B cell (primary cell): ENCODE measurements around the gene PPP1R12B. TPM values are rescaled to one million over a fixed set of nuclear protein-coding genes. Genes with fewer than 3 reads are reported as not detected.

Experiments
- ATAC-seq: fragments of 200-7000 bp; cut with Tn5 transposase; one replicate; pipeline ENCODE4 v1.10.0; 2021; ENCODE audit warnings: low read depth, mild to moderate bottlenecking, moderate number of reproducible peaks, moderate library complexity
- CTCF ChIA-PET: fragments of 350-600 bp; sonication (Branson Sonifier 250); formaldehyde crosslinking; loops from one replicate; lab custom pipeline; 2021; ENCODE audit warnings: antibody characterized with exemption, inconsistent platforms; lab: Charles Lee
- POLR2A ChIA-PET: fragments of 350-600 bp; sonication (Branson Sonifier 250); formaldehyde crosslinking; loops from one replicate; lab custom pipeline; 2021; ENCODE audit warnings: antibody characterized with exemption; lab: Charles Lee
- DNase-seq: peaks from one replicate; pipeline ENCODE4 v3.0.0; 2013
- H2AFZ ChIP-seq: 2 replicates; pipeline ENCODE4 v1.6.1; 2012; ENCODE audit warnings: mild to moderate bottlenecking, low read depth, low read length; ENCODE audit not compliant: insufficient read depth, poor library complexity, severe bottlenecking
- H3K27ac ChIP-seq, 2 donors: 1 replicate in 1 of 2; 2 replicates in 1 of 2; pipeline ENCODE4 v1.5.1; 2012 to 2013; ENCODE audit warnings: low read length in 2 of 2, mild to moderate bottlenecking in 2 of 2, moderate library complexity in 1 of 2
- H3K27me3 ChIP-seq, 4 experiments: fragments of 200-600 bp in 1 of 4; sonication (generic) in 1 of 4; replicated peaks in 1 of 4; 1 replicate in 2 of 4; 2 replicates in 2 of 4; pipeline versions ENCODE4 v1.6.1 to v1.7.0; 2013 to 2016; ENCODE audit warnings: low read length in 3 of 4, mild to moderate bottlenecking in 2 of 4, mixed read lengths in 1 of 4, moderate library complexity in 1 of 4; ENCODE audit not compliant: insufficient read depth in 4 of 4, control insufficient read depth in 3 of 4; ENCODE audit errors: control extremely low read depth in 1 of 4
- H3K36me3 ChIP-seq, 2 experiments: replicated peaks in 1 of 2; 1 replicate in 1 of 2; 2 replicates in 1 of 2; pipeline versions ENCODE4 v1.6.1 to v1.7.1; 2013; ENCODE audit warnings: low read length in 1 of 2; ENCODE audit not compliant: insufficient read depth in 2 of 2, control insufficient read depth in 1 of 2; ENCODE audit errors: control extremely low read depth in 1 of 2, extremely low read depth in 1 of 2
- H3K4me1 ChIP-seq, 2 donors: fragments of 200-600 bp in 1 of 2; sonication (generic) in 1 of 2; 1 replicate in 1 of 2; 2 replicates in 1 of 2; pipeline versions ENCODE4 v1.5.1 to v1.6.1; 2013 to 2017; ENCODE audit warnings: low read length in 2 of 2; ENCODE audit not compliant: control insufficient read depth in 2 of 2, insufficient read depth in 2 of 2
- H3K4me2 ChIP-seq: replicated peaks from 2 replicates; pipeline ENCODE3; 2012; ENCODE audit warnings: mild to moderate bottlenecking, low read depth, low read length; ENCODE audit not compliant: poor library complexity, severe bottlenecking
- H3K4me3 ChIP-seq, 5 experiments: fragments of 200-600 bp in 1 of 5; sonication (generic) in 1 of 5; 1 replicate in 3 of 5; 2 replicates in 2 of 5; pipeline versions ENCODE4 v1.5.1 to v1.7.0; 2011 to 2016; ENCODE audit warnings: low read length in 4 of 5, mild to moderate bottlenecking in 4 of 5, low read depth in 2 of 5, control low read depth in 1 of 5, moderate library complexity in 1 of 5; ENCODE audit not compliant: insufficient read depth in 1 of 5; ENCODE audit errors: control extremely low read depth in 1 of 5, extremely low read depth in 1 of 5
- H3K79me2 ChIP-seq: fragments of 200-600 bp; sonication (generic); one replicate; pipeline ENCODE4 v1.6.0; 2016; ENCODE audit warnings: low read length; ENCODE audit not compliant: control insufficient read depth, insufficient read depth
- H3K9ac ChIP-seq: fragments of 200-600 bp; sonication (generic); 2 replicates; pipeline ENCODE4 v1.6.1; 2017; ENCODE audit warnings: mild to moderate bottlenecking, low read length, moderate library complexity
- H3K9me3 ChIP-seq, 3 donors: one replicate each; pipeline versions ENCODE4 v1.6.1 to v1.7.1; 2013; ENCODE audit warnings: low read length in 2 of 3; ENCODE audit not compliant: control insufficient read depth in 2 of 3, insufficient read depth in 1 of 3; ENCODE audit errors: control extremely low read depth in 1 of 3
- H4K20me1 ChIP-seq: 2 replicates; pipeline ENCODE4 v1.6.0; 2012; ENCODE audit warnings: mild to moderate bottlenecking, low read length; ENCODE audit not compliant: insufficient read depth, control insufficient read depth, poor library complexity, severe bottlenecking
- H3K27ac Mint-ChIP-seq: one replicate; pipeline ENCODE4 v1.8.0; 2021; ENCODE audit warnings: mixed read lengths
- H3K27me3 Mint-ChIP-seq: one replicate; pipeline ENCODE4 v1.8.0; 2021; ENCODE audit warnings: mixed read lengths
- H3K4me1 Mint-ChIP-seq: one replicate; pipeline ENCODE4 v1.8.0; 2021; ENCODE audit warnings: mixed read lengths
- H3K4me3 Mint-ChIP-seq: one replicate; pipeline ENCODE4 v1.8.0; 2021; ENCODE audit warnings: mixed read lengths
- H3K9me3 Mint-ChIP-seq: one replicate; pipeline ENCODE4 v1.8.0; 2022; ENCODE audit warnings: mixed read lengths; ENCODE audit not compliant: insufficient read depth
- EZH2 ChIP-seq: IDR thresholded peaks from 2 replicates; pipeline ENCODE4 v1.6.1; 2012; ENCODE audit warnings: borderline replicate concordance, low read depth, mild to moderate bottlenecking, moderate library complexity, low read length; ENCODE audit not compliant: insufficient read depth, poor library complexity, severe bottlenecking
- WGBS: methylation state at CpG from one replicate; pipeline ENCODE4 v1.1.5; 2013; ENCODE audit warnings: missing lambda C conversion rate; ENCODE audit not compliant: insufficient coverage; 5-methylcytosine and 5-hydroxymethylcytosine counted together
- intact Hi-C: fragments of 100-400 bp; cut with micrococcal nuclease; formaldehyde crosslinking; loops from one replicate; pipeline ENCODE4 v1.10.0; 2022
- polyA plus RNA-seq: library from polyadenylated mRNA; depleted of rRNA; stranded (reverse); fragments of >200 nt; gene quantifications from 2 replicates; pipeline ENCODE4 v1.2.3, GENCODE V29; 2012
- total RNA-seq, 2 donors: library from RNA; stranded (reverse); fragments of 120-200 nt in 1 of 2; gene quantifications; 1 replicate in 1 of 2; 2 replicates in 1 of 2; pipeline versions ENCODE4 v1.2.3 to v1.2.4, GENCODE V29; 2013 to 2022
- TF ChIP-seq, protein P1 (sequence below): fragments of 200-600 bp; IDR thresholded peaks from one replicate; pipeline ENCODE4 v1.8.0; 2022; ENCODE audit warnings: antibody characterized with exemption, mild to moderate bottlenecking

The PPP1R12B gene
- total and polyA plus RNA-seq, 2 donors (not counting 1 experiment from before 2014, with no cell fraction given), result 7.1 to 49.6 TPM

GRCh38 chr1:202562444-202563060 is 214.1 kb downstream of the PPP1R12B start:
- H3K9me3 Mint-ChIP-seq, result no peaks in the 10 kb centered on the region
- DNase-seq (no peak), ATAC-seq (no peak)
- WGBS, result 100% methylated on average over 6 of the region's 13 CpGs
- ChIA-PET POLR2A (no interaction called here), CTCF (interaction anchor here (1.3 to 1.9 kb wide), 3 partner anchors 8 to 10 kb away, joined by 3 to 12 read pairs (median 6); no protein-coding TSS in a partner anchor)
- Histone ChIP-seq H3K36me3 (peaks cover 0 to 7% of the 10 kb centered on the region in 2 experiments), H3K4me3 (no peak overlapping the region), H3K79me2 (no peaks in the 10 kb centered on the region), H3K4me2 (no peak overlapping the region), H4K20me1 (peaks cover 6% of the 10 kb centered on the region), H3K4me1 (peaks cover 21 to 31% of the 10 kb centered on the region in 2 donors), H3K9me3 (no peaks in the 10 kb centered on the region), H2AFZ (no peak overlapping the region), H3K27ac (no peak overlapping the region), H3K27me3 (no peaks in the 10 kb centered on the region), H3K9ac (no peak overlapping the region)
- H3K4me3 Mint-ChIP-seq, result no peak overlapping the region
- H3K27ac Mint-ChIP-seq, result no peak overlapping the region
- TF ChIP-seq, protein P1, sequence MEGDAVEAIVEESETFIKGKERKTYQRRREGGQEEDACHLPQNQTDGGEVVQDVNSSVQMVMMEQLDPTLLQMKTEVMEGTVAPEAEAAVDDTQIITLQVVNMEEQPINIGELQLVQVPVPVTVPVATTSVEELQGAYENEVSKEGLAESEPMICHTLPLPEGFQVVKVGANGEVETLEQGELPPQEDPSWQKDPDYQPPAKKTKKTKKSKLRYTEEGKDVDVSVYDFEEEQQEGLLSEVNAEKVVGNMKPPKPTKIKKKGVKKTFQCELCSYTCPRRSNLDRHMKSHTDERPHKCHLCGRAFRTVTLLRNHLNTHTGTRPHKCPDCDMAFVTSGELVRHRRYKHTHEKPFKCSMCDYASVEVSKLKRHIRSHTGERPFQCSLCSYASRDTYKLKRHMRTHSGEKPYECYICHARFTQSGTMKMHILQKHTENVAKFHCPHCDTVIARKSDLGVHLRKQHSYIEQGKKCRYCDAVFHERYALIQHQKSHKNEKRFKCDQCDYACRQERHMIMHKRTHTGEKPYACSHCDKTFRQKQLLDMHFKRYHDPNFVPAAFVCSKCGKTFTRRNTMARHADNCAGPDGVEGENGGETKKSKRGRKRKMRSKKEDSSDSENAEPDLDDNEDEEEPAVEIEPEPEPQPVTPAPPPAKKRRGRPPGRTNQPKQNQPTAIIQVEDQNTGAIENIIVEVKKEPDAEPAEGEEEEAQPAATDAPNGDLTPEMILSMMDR, result no peak
- no peak for TF ChIP-seq EZH2
- H3K4me1 Mint-ChIP-seq, result peaks cover 31% of the 10 kb centered on the region
- no peaks in the 10 kb centered on the region for H3K27me3 Mint-ChIP-seq
- intact Hi-C loops, result no loop called here

DNA sequence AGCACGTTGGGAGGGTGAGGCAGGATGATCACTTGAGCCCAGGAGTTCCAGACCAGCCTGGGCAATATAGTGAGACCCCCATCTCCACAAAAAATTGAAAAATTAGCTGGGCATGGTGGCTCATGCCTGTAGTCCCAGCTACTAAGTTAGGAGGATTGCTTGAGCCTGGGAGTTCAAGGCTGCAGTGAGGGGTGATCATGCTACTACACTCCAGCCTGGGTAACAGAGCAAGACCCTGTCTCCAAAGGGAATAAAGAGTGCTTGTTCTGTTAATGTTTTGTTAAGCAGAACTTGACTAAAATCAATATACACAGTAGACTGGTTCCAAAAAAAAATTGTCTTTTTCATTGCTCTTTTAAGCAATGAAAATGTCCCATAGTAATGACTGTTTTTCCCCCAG is 215.3 kb downstream of the PPP1R12B start:
- peaks cover 6% of the 10 kb centered on the region for H4K20me1 ChIP-seq
- ATAC-seq (no peak), DNase-seq (no peak)
- peaks cover 0 to 13% of the 10 kb centered on the region in 2 experiments for H3K36me3 ChIP-seq
- no peak overlapping the region for H3K4me2 ChIP-seq
- no peaks in the 10 kb centered on the region for H3K27me3 Mint-ChIP-seq
- no peaks in the 10 kb centered on the region for H3K9me3 ChIP-seq
- H3K27ac Mint-ChIP-seq, result no peak overlapping the region
- intact Hi-C loops, result no loop called here
- ChIA-PET POLR2A (no interaction called here), CTCF (interaction anchor here (1.0 to 1.7 kb wide), 2 partner anchors 8 to 100 kb away, joined by 3 to 7 read pairs; no protein-coding TSS in a partner anchor)
- H3K27ac ChIP-seq, result no peak overlapping the region
- H3K4me3 Mint-ChIP-seq, result no peak overlapping the region
- no CpG with 5 or more reads among the region's 1 CpG for WGBS
- no peaks in the 10 kb centered on the region for H3K9me3 Mint-ChIP-seq
- peaks cover 34% of the 10 kb centered on the region for H3K4me1 Mint-ChIP-seq
- no peaks in the 10 kb centered on the region for H3K79me2 ChIP-seq
- no peak overlapping the region for H3K9ac ChIP-seq
- no peaks in the 10 kb centered on the region for H3K27me3 ChIP-seq
- TF ChIP-seq, protein P1, result no peak
- no peak for TF ChIP-seq EZH2
- peaks cover 21 to 31% of the 10 kb centered on the region in 2 donors for H3K4me1 ChIP-seq
- no peak overlapping the region for H2AFZ ChIP-seq
- no peak overlapping the region for H3K4me3 ChIP-seq
